ENCODE data around the gene DDX51.

Gene DDX51

GRCh38 chr12:132167611-132168310 lies 23.6 kb upstream of the DDX51 start:
- DNase-seq (ENCODE audit: low read depth): no peak

- no peak for DNase-seq (ENCODE audit: low read depth)
Observed at GRCh38 chr12:132166801-132167591, 22.9 kb upstream of the DDX51 start.

- DNase-seq (ENCODE audit: low read depth): no peak
Observed at GRCh38 chr12:132166093-132166492, 22.0 kb upstream of the DDX51 start.

- DNase-seq (ENCODE audit: low read depth): no peak
Observed at GRCh38 chr12:132165584-132165983, 21.5 kb upstream of the DDX51 start.

GRCh38 chr12:132164426-132164825 lies 20.3 kb upstream of the DDX51 start:
- no peak for DNase-seq (ENCODE audit: low read depth)

- no peak for DNase-seq (ENCODE audit: low read depth)
Observed at GRCh38 chr12:132163911-132164288, 19.8 kb upstream of the DDX51 start.

GRCh38 chr12:132163041-132163910 lies 19.2 kb upstream of the DDX51 start:
- no peak for DNase-seq (ENCODE audit: low read depth)

- peak; percentile 85 for DNase-seq (ENCODE audit: low read depth)
Observed at GRCh38 chr12:132162508-132163031, 18.5 kb upstream of the DDX51 start.

- DNase-seq (ENCODE audit: low read depth): no peak
Observed at GRCh38 chr12:132161796-132162507, 17.8 kb upstream of the DDX51 start.

GRCh38 chr12:132161036-132161781 lies 17.1 kb upstream of the DDX51 start:
- DNase-seq (ENCODE audit: low read depth): peak; percentile 69

- DNase-seq (ENCODE audit: low read depth): no peak
Observed at GRCh38 chr12:132160601-132161035, 16.5 kb upstream of the DDX51 start.

- no peak for DNase-seq (ENCODE audit: low read depth)
Observed at GRCh38 chr12:132160016-132160415, 15.9 kb upstream of the DDX51 start.

- no peak for DNase-seq (ENCODE audit: low read depth)
Observed at GRCh38 chr12:132159555-132160003, 15.5 kb upstream of the DDX51 start.

GRCh38 chr12:132158677-132159554 lies 14.8 kb upstream of the DDX51 start:
- DNase-seq (ENCODE audit: low read depth): no peak

GRCh38 chr12:132157733-132158409 lies 13.8 kb upstream of the DDX51 start:
- DNase-seq (ENCODE audit: low read depth): no peak

GRCh38 chr12:132156573-132157325 lies 12.6 kb upstream of the DDX51 start:
- no peak for DNase-seq (ENCODE audit: low read depth)

- no peak for DNase-seq (ENCODE audit: low read depth)
Observed at GRCh38 chr12:132155771-132156572, 11.9 kb upstream of the DDX51 start.
